Fibroblast of pulmonary artery (primary cell): ENCODE data around the gene KCNIP1.
"Not testable (repeated sequence)": the region's sequence is repeated elsewhere in the genome, so short reads cannot be mapped to it uniquely, and the experiment has no call there.

Experiments
- DNase-seq: peaks from one replicate; pipeline ENCODE4 v3.0.0-alpha.2; 2010; ENCODE audit warnings: low read depth
- H3K4me3 ChIP-seq: replicated peaks from 2 replicates; pipeline ENCODE4 v1.5.1; 2011; ENCODE audit warnings: low read depth, mild to moderate bottlenecking, control low read depth, low read length, moderate library complexity
- CTCF ChIP-seq: IDR thresholded peaks from 2 replicates; pipeline ENCODE4 v1.5.1; 2011; ENCODE audit warnings: mild to moderate bottlenecking, control low read depth, low read length, inconsistent platforms; ENCODE audit errors: missing control alignments

Gene KCNIP1

GRCh38 chr5:170758481-170758880 is 254.7 kb downstream of the KCNIP1 start:
- no peak overlapping the region for H3K4me3 ChIP-seq
- no peak for DNase-seq
- TF ChIP-seq CTCF = no peak

GRCh38 chr5:170760113-170760512 is 256.3 kb downstream of the KCNIP1 start:
- DNase-seq = no peak
- TF ChIP-seq CTCF = no peak
- H3K4me3 ChIP-seq = no peak overlapping the region

GRCh38 chr5:170761048-170761707 is 257.4 kb downstream of the KCNIP1 start:
- TF ChIP-seq CTCF = no peak
- DNase-seq = no peak
- no peak overlapping the region for H3K4me3 ChIP-seq

GRCh38 chr5:170761708-170762066 is 257.9 kb downstream of the KCNIP1 start:
- no peak for DNase-seq
- no peak for TF ChIP-seq CTCF

GRCh38 chr5:170762298-170762697 is 258.5 kb downstream of the KCNIP1 start:
- not testable (repeated sequence) for DNase-seq, H3K4me3 ChIP-seq

More at GRCh38 chr5:170761708-170762066, 257.9 kb downstream of the KCNIP1 start:
- H3K4me3 ChIP-seq = no peak overlapping the region

GRCh38 chr5:170765868-170766267 is 262.0 kb downstream of the KCNIP1 start:
- H3K4me3 ChIP-seq, DNase-seq: not testable (repeated sequence)

GRCh38 chr5:170769246-170769645 is 265.4 kb downstream of the KCNIP1 start:
- H3K4me3 ChIP-seq = no peak overlapping the region
- no peak for DNase-seq
- TF ChIP-seq CTCF = no peak

GRCh38 chr5:170769898-170770416 is 266.1 kb downstream of the KCNIP1 start:
- no peak overlapping the region for H3K4me3 ChIP-seq
- no peak for DNase-seq
- TF ChIP-seq CTCF = no peak
